NCI-H774 (cell line): Measurements from ENCODE around the gene SLC6A4.
"Not testable (repeated sequence)": the region's sequence is repeated elsewhere in the genome, so short reads cannot be mapped to it uniquely, and the experiment has no call there.

Experiments
- DNase-seq: peaks from one replicate; lab custom pipeline; 2025; lab: John Stamatoyannopoulos, UW

SLC6A4 gene

DNA sequence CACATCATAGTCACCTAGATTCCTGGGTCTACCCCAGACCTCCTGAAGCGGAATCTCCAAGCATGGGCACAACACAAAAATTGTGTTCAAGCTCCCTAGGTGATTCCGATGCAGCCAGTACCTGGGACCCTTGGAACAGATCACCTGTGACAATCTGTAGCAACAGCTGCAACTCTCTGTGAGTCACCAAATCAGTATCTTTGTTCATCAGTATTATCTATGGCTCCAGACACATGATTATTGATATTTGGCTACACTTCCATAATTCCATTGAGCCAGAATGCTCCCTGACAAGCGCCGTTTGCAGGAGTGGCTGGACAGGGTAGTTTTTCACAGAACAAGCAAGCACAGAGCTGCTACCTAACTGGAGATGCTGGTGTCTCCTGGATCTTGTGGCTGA lies 16.2 kb downstream of the SLC6A4 start:
- no peak for DNase-seq

DNA sequence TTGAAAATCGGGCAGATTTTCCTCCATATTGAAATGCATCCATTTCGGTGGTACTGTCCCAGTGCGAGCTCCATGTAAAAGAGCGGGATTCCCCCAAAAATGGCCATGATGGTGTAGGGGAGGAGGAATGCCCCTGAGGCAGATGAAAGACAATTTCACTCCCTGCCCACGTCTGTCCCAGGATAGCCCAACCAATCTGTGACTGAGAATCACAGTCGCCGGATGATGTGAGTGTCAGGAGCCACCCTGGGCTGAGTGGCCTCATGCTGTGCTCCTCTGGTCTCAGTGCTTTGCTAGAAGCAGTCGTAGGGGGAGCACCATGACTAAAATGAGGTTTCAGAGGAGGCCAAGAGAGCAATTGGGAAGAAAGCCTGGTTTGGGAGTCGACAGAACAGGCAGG lies 16.7 kb downstream of the SLC6A4 start:
- DNase-seq: no peak

DNA sequence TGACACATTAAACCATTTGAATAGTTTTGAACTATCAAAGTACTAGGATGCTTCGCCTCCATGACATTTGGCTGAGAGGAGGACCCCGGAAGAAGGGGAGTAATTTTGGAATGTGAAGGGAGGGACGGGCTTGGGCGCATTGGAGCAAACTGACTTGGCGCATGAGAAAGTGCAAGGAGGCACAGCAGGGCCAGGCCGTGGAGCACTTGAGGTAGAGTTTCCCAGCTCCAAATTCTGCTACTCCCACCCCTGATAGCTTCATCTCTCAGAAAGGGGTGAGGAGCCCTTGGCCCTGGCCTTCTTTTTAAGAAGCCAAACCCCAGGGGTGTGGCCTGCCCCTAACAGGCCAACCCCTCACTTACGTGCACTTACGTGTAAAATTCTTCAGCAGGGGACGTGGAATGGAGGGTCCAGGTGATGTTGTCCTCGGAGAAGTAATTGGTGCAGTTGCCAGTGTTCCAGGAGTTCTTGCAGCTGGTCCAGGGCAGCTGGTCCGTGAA lies 17.7 kb downstream of the SLC6A4 start:
- DNase-seq: no peak

DNA sequence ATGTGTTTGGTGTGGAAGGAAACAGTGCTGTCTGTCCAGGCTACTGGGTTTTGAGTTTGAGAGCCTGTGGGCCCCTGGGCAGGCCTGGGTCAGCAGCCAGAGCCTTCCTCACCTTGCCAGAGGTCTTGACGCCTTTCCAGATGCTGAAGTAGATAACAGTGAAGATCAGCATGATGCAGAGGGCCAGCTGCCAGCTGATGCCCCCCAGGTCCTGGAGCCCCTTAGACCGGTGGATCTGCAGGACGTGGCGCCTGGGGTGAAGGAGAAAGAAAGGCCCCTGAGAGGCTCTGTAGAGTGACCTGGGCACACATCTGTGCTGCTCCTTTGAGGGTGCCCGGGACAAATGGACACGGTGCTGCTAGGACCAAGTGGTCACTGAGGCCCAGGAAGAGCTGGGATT lies 18.4 kb downstream of the SLC6A4 start:
- no peak for DNase-seq

DNA sequence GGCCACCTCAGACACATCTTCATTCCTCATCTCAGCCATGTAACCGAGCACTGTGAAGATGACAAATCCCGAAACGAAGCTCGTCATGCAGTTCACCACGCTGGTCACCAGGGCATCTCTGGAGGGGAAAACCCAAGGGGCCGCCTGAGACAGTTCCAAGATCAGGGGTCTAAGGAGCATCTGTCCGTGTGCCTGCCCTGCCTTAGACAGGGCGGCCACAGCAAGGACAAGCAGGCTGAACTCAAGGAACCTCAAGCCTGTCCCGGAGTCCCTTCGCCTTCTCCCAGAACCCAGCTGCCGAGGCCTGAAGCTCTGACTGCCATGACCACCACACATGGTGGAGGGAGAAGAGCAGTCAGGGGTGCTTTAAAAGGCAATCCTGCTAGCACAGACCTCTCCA lies 22.7 kb downstream of the SLC6A4 start:
- DNase-seq: no peak

DNA sequence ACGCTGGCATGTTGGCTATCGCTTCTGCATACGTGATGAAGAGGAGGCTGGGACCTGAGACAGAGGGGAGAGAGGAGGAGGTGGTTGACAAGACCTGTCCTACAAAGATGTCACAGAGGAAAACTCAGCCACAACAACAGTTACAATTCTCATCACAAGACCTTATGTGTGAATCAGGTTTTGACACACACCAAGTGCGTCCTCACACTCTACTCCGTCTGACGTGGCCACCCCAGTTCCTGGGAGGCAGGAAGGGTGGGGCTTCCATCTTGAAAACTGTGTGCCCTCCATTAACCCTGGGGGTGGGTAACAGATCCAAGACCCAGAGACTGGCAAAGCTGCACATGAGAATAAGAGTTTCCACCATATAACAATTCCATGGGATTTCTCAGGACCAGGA lies 24.1 kb downstream of the SLC6A4 start:
- DNase-seq: no peak

DNA sequence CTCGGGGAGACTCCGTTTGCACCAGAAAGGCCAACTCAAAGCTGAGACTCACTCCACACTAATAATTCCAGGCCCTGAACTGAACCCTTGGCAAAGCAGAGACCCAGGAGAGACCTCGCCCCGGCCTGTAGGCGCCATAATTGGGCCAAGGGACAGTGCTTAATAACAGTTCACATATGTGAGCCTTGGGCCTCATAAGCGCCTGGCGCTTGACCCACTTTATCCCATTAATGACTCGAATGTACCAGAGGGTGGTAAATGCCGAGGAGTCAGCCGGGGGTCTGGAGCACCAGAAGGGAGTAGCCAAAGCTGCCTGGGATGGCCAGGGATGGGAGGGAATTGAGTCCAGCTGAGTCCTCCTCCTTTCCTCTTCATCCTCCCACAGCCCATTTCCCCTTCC lies 24.6 kb downstream of the SLC6A4 start:
- DNase-seq: no peak

DNA sequence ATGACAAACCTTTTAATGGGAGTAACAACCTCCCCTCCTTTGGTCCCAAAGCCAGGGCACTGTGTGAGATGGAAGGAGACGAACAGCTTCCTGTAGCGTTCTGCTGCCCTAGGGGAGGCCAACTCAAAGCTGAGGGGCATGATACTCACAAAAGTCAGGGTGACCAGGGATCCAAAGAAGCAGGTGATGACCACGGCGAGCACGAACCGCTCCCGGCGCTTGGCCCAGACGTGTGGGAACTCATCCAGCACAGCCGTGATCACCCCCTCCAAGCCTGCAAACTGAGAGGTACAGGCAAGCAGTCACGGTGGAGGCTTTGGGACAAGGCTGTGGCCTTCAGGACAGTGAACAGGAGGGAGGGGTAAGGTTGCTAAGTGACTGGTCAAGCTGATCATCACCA lies 25.1 kb downstream of the SLC6A4 start:
- no peak for DNase-seq

DNA sequence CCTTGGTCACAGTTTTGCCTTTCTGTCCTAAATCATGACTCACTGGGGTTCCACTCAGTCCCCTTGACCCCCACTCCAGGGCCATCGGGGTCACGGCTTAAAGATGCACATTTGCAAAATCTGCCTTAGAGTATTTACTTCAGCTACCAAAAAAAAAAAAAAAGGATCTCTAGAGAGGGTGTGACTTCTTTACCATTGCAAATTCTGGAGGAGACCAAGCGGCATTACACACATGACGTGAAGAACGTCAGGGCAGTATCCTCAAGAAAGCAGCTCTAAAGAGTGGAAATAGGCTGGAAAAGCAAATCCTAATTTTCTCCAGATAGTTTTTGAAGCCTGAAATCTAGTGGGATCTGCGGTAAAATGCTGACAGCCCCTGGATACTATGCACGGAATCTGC lies 25.6 kb downstream of the SLC6A4 start:
- no peak for DNase-seq

DNA sequence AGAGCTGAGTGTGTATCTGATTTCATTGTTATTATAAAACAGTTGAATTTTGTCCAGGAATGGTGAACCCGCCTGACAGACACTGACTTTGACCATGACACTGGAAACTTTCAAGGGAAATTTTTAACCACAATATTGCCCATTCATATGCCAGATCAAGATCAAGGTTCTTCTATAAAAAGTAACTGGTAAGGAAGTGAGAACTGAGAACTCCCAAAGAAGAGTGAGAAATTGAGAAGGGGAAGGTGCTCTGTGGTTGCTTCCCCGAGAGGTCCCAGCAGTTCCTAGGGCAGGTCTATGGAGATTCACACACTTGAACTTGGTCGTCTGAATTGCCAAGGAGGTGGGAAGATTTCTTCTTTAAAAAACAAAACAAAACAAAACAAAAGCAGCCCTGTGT lies 27.3 kb downstream of the SLC6A4 start:
- no peak for DNase-seq

DNA sequence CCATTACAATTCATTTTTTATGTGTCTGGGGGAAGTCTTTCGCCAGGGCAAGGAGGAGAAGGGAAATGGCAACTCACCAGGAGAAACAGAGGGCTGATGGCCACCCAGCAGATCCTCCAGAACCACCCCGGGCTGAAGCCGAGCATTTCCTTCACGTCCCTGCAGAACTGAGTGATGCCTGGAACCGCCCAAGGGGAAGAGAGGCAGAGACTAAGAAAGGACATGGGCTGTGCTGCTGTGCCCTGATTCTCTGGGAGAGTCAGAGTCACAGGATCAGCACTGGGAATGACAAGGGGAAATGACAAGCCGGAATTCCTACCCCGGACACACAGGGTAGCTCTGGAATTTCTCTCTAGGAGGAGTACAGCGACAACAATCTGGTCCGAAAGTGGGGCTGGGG lies 27.8 kb downstream of the SLC6A4 start:
- DNase-seq: no peak

DNA sequence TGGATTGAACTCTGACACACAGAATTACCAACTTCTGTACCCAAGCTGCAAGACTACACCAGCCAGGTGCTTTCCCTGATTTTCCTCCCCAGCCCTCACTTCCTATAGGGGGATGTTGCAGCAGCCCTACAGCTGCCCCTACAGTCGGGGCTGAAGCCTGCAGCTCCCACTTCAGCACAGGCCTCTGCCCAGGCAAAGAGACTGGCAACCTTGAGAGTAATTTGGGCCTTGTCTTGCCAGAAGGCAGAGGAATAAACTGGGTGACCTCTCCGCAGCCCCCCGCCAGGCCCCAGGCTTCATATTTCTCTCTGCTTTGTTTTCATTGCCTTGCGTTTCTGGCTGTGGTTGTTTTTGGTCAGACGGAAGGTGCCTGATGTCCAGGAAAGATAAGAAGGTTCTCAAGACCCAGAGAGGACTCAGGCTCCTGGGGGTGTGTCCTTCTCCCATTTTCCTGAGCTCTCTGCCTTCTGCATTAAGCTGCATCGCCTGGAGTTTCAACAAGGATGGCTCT lies 32.0 kb downstream of the SLC6A4 start:
- DNase-seq: no peak

DNA sequence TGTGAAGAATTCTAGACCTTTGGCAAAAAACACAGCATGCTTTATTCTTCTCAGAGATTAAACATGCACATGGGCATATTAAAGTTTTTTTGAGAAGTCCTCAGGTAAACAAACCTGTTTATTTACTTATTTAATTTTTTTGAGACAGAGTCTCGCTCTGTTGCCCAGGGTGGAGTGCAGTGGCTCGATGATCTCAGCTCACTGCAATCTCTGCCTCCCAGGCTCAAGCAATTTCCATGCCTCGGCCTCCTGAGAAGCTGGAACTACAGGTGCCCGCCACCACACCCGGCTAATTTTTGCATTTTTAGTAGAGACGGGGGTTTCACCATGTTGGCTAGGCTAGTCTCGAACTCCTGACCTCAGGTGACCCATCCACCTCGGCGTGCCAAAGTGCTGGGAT lies 34.8 kb downstream of the SLC6A4 start:
- not testable (repeated sequence) for DNase-seq

DNA sequence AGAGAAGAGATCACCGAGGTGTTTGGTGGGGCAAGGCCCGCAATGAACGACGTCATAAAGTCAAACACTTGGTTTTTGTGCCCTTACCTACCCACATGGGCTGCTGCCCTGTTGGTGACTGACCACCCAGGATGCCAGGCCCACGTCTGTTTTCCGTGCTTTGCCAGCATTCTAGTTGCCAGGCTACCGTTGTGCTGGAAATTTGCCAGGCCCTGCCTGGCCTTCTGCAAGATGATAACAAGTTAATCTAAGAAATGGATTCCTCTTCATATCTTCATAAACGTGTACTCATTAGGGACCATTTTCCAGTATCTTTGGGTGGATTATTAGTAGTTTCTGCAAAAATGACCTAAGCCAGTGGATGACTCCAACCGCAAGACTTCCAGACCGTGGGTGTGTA lies 35.4 kb downstream of the SLC6A4 start:
- DNase-seq: no peak

DNA sequence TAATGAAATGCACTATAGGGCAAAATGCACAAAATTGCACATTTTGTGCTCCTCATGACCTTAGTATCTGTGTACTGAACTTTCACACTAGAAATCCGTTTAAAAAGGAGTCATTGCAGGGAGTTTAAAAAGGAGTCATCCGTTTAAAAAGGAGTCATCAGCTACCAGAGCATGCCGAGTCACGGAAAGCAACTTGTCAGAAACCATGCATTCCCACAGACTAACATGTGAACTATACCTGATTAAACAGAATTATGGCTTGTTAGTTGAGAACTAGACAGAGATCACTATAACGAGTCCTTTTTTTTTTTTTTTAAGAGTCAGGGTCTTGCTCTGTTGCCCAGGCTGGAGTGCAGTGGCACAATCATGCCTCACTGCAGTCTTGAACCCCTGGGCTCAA lies 35.9 kb downstream of the SLC6A4 start:
- DNase-seq: no peak

DNA sequence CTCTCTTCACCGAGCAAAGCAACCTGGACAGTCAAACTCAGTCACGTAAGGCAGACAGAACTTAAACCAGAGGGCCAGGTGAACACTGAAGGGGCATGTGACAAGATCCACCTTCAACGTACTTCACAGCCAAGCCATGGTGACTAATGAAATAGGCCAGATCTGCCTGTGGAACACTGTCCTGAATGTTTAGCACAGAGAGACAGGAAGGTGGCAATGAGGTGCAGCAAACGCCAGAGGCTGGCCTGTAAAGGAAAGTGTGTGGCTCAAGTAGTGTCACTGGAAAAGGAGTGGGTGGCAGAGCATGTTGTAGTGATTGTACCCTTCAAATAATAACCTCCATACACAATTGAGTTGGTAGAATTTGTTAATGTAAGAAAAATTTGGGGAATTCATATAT lies 38.1 kb downstream of the SLC6A4 start:
- no peak for DNase-seq

DNA sequence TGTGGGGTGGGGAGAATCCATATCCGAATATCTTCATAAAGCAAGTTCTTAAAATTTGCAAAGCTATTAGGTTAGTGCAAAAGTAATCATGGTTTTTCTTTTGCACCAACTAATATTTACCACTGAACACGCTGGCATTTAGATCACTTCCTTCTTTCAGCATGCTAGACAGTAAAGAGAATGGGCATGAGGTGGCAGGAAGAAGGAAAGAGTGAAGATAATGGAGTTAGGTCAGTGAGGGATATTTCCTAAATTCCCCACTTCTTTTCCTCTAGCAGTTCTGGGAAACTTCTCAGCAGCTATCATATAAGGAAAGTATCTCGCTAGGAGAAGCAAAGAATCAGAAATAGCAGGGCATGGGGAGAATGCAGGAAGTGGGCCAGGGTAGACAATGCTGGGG lies 39.0 kb downstream of the SLC6A4 start:
- no peak for DNase-seq

DNA sequence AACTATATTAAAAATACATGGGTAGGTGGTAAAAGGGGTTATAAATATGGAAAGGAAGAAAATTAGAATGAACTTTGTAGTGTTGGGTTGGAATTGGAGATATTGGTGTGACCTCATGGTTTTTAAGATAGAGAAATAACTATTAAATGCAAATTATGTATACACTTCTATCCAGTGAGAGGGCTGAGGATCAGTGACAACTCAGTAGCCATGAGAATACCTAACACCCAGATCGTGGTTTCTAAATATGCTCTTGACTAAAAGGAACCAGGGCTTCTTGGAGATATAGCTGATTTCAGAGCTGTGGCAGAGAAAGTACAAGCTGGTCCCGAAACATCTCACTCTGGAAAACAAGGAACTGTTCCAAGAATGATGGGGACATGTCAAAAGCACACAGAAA lies 44.4 kb downstream of the SLC6A4 start:
- no peak for DNase-seq

DNA sequence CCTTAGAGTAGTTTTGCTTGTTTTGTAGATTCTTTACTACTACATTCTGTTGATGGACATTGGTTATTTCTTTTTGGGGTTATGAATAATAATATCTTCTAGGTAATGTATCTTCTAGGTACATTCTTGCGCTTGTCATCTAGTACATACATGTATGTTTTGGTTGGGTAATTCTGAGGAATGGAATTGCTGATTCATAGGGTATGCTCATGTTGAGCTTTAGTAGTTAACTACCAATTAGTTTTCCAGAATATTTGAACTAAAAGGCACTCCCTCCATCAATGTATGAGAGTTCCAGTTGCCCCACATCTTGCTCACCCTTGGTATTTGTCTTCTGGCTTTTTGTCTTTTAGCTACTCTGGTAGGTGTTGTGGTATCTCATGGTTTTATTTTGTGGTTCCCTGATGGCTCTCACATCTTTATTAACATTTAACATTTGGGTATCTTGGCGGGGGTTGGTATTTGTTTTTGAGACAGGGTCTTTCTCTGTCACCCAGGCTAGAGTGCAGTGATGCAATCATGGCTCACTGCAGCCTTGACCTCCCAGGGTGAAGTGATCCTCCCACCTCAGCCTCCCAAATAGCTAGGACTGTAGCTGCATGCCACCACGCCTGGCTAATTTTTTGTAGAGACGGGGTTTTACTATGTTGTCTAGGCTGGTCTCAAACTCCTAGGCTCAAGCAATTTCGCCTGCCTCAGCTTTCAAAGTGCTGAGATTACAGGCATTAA lies 47.1 kb downstream of the SLC6A4 start:
- no peak for DNase-seq

DNA sequence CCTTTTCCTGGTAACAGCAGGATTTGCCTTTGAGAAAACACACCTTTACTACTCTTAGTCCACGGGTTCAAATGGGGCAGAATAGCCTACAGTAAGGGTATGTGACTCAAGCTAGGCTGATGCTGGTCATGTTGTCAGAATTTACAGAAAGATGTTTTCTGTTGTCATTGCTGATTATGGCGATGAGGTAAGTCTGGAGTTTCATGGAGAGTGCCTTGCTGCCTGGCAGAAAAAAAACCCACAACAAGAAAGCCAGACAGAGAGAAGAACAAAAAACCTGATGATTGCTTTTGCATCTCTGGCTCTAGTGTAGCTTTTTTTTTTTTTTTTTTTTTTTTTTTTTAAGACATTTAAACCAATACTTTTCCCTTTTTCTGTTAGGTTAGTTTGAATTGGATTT lies 47.9 kb downstream of the SLC6A4 start:
- no peak for DNase-seq

DNA sequence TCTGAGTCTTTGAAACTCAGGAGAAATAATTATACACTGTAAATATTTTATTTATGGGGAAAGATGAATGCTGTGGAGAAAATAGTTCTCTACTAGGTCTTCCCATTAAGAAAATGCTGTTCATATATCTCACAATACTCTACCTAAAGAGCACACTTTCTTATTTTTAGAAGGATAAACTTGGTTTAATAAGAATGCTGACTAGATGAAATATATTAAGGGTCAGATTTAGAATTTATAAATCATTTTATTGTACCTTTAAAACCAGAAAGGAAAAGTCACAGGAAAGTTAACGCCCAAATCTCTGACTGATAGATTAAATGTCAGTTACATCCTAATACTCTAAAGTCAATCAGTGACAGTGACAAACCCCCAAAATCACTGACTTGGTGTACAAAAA lies 48.7 kb downstream of the SLC6A4 start:
- no peak for DNase-seq

DNA sequence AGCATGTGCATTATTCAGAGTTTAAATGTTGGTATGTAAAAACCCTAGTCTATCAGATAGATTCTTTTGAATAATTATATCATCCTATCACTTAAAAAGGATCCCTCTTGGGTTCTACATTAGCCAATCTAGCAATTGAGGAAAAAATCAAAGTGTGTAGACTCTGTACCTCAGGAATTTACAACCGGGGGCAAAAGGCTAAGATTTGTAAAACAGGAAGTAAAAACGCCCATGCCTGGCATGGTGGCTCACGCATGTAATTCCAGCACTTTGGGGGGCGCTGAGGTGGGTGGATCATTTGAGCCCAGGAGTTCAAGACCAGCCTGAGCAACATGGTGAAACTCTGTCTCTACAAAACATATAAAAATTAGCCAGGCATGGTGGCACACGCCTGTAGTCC lies 58.6 kb downstream of the SLC6A4 start:
- no peak for DNase-seq

DNA sequence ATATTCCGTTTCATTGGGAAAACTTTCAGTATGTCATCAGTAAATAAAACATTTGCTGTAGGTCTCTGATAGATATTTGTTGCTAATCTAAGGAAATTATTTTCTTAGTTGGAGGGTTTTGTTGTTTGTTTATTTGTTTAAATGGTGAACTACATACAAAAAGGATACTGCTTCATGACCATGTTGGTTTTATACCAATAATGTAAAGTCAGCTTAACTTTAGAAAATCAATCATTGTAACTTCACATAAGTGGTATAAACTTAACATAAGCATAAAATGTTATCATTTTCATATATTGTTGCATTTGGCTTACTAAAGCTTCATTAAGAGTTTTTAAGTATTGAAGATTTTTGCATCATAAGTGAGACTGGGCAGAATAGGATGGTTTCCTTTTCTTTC lies 60.9 kb downstream of the SLC6A4 start:
- DNase-seq: no peak

DNA sequence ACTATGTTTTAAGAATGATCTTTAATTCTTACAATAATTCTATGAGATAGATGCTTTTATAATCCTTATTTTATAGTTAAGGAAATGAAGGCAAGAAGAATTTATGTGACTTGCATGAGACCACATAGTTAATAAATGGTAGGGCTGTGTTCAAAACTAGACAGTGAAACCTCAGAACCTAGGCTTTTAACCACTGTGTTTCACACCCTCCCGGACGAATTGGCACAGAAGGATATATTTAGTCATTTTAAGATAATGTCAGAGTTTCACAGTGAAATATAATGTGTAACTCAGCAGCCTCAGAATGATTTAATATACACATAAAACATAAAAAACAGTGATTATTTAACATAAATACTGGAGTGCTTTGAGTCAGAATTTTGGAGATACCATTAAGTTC lies 61.8 kb downstream of the SLC6A4 start:
- DNase-seq: no peak
